HTR-8/SVneo (cell line): ENCODE results near the gene EPHA8.

Experiments used
- DNase-seq: peaks from one replicate; pipeline ENCODE4 v3.0.0; 2011; ENCODE audit warnings: low spot score, mixed read lengths; ENCODE audit not compliant: insufficient read length
- FAIRE-seq: peaks from 2 replicates; lab custom pipeline; 2011; peaks lifted over from hg19 to GRCh38; lab: Jason Lieb, UNC

Gene EPHA8

DNA sequence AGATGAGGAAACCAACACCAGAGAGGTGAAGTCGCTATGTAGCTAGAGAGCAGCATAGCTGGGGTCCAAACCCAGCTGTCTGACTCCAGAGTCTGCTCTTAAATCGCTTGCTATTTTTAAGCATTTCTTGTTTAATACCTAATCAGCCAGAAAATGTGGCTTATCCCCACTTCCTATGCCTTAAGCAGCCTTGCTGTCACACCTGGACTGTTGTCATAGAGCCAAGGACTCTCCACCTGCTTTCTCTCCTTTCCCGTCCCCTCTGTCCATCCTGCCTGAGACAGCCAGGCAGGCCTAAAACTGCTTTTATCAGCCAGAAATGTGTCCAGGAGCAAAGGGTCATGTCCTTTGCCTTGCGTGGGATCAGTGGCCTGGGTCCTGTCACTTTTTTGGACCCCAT is 28.3 kb upstream of the EPHA8 start:
- FAIRE-seq (no peak), DNase-seq (no peak)

DNA sequence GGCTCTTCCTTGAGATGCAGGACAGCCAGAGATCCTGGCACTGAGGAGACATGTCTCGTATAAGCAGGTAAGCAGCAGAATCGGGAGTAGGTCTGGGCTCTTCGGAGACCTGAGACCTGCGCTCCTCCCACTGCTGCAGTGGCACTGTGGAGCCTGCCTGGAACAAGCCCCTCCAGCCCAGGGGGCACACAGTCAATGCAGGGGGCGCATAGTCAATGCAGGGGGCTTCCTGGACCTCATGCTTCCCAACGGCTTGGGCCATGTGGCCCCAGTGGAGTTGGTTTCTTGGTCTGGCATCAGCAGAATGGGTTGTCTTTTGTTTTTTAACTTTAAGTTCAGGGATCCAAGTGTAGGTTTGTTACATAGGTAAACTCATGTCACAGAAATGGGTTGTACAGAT is 27.9 kb upstream of the EPHA8 start:
- FAIRE-seq (no peak), DNase-seq (no peak)

DNA sequence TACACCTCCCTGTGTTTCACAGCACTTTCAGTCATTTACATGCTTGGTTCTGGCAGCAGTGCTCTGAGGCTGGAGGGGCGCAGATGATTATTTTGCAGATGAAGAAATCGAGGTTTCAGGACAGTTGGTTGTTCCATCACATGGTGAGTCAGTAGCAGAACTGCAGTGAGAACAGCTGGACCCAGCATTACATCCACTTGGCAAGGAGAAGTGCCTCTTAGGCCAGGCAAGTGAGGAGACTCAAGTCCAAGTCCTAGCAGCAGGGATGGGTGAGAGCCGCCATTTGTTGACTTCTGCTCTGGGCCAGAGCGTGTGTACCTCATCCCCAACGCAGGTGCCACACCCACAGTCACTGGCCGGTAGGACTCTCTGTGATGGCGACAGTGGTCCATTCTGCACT is 26.8 kb upstream of the EPHA8 start:
- FAIRE-seq (no peak), DNase-seq (no peak)

DNA sequence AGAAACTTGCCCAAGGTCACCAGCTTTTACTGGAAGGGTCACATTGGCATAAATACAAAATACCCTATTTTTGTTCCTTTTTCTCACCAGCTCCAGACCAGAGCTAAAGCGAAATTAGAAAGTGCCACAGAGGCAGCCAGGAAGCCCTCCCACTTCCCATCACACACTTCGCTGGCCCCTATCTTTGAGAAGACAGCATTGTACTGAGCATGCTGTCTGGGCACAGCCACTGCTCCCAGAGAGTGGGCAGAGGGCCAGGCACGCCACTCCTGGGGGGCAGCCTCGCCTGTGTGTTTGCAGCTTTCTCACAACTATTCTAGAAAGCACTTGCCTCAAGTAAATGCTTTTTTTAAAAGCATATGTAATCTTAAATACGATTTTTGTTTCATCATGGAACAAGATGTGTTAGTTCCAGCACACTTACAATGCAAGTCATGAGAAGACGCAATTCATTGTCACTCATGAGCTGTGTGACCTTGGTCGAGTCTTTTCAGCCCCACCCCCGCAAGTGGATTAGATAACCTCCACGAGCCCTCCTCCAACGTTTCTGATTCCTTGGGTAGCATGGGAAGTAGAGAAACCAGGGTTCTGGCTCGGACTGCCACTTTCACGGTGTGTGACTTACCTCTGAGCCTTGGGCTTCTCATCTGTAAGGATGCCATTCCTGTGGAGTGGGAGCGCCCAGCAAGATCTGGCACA is 25.7 kb upstream of the EPHA8 start:
- DNase-seq (no peak), FAIRE-seq (no peak)

DNA sequence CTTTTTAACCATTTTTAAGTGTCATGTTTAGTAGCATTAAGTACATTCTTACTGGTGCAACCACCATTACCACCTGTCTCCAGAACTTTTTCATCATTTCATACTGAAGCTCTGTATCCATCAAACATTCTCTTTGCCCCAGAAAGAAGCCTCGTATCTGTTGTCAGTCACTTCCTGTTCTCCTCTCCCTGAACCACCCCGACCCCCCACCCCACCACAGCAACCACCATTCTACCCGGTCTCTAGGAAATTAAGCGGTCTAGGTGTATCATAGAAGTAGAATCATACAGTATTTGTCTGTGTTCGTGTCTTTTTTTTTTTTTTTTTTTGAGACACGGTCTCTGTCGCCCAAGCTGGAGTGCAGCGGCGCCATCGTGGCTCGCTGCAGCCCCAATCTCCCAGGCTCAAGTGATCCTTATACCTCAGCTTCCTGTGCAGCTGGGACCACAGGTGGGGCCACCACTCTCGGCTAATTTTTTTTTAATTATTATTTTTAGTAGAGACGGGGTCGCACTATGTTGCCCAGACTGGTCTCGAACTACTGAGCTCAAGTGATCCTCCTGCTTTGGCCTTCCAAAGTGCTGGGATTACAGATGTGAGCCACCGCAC is 23.7 kb upstream of the EPHA8 start:
- FAIRE-seq = no peak
- DNase-seq = no peak

DNA sequence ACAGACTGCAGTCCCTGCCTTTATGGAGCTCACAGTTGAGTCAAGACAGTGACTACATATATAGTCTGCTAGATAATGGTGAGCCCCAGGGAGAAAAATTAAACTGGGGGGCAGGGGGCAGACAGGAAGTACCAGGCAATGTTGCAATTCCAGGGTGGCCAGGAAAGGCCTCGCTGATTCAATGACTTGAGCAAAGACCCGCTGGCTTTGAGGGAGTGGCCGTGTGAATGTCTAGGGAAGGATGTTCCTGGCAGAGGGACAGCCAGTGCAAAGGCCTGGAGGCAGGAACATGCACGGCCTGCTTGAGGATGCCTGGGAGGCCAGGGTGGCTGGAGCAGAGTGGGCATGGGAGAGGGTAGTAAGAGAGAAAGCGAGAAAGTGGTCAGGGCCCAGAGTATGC is 23.0 kb upstream of the EPHA8 start:
- DNase-seq (no peak), FAIRE-seq (no peak)

DNA sequence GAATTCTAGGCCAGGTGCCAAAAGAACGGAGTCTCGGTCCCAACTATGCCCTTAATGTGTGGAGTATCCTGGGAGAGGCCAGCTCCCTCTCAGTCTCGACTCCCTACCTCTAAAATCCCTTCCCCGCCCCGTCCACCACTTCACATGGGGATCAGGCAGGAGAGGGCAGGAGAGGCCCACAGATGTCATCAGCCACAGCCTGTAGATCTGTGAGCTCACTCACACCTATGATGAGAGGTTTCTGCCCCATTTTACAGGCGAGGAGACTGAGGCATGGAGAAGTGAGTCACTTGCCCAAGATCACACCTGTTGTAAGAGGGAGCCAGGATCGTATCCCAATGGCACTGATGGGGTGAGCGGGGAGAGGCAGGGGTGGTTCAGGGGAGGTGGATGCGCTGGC is 20.4 kb upstream of the EPHA8 start:
- FAIRE-seq = no peak
- no peak for DNase-seq

DNA sequence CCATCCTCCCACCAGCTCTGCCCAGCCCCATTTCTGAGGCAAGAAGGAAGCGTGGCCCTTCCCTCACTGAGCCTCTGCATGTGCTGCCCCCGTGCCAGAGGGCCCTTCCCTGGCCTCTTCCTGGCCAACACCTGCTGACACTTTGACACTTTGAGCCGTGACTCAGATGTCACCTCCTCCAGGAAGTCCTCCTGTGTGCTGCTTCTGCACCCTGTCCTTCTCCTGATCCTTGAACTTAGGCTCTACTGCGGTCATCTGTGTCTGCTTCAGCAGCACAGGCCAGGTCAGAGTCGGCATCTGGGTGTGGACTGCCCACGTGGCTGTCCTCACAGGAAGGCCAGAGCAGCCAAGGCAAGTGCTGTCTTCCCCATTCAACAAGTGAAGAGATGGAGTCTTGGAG is 19.6 kb upstream of the EPHA8 start:
- no peak for DNase-seq
- FAIRE-seq = no peak

DNA sequence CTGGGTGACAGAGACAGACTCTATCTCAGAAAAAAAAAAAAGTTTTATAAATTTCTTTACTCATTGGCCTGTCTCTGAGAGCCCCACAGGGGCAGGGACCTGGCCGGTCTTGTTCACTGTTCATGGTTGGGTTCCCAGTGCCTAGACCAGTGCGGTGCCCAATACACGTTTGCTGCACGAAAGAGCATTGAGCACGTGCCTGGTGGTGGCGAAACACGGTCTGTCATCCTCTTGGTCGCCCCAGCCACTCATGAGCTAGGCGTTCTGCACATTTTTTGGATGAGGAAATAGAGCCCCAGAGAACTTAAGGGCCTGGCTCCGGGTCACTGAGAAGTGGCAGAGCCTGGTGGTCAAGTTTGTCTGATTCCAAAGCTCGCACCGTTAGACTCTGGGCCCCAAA is 18.7 kb upstream of the EPHA8 start:
- DNase-seq (no peak), FAIRE-seq (no peak)

DNA sequence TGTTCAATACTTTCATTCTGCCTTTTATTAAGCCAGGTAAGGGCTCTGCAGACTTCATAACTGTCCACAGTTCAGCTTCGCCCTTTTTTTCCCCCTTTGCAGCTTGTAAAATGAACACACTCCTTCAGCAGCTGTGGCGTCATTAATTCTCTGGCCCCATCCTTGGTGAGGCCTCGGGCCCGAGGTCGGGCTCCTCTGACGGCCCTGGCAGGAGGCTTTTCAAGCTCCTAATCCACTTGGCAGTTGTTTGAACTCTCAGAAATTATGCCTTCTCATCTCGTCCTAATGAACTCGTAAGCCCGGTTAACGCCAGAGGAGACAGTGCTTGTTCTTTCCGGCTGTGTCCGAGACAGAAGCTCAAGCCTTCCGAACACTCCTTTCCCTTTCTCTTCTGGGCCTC is 18.1 kb upstream of the EPHA8 start:
- FAIRE-seq (no peak), DNase-seq (no peak)

DNA sequence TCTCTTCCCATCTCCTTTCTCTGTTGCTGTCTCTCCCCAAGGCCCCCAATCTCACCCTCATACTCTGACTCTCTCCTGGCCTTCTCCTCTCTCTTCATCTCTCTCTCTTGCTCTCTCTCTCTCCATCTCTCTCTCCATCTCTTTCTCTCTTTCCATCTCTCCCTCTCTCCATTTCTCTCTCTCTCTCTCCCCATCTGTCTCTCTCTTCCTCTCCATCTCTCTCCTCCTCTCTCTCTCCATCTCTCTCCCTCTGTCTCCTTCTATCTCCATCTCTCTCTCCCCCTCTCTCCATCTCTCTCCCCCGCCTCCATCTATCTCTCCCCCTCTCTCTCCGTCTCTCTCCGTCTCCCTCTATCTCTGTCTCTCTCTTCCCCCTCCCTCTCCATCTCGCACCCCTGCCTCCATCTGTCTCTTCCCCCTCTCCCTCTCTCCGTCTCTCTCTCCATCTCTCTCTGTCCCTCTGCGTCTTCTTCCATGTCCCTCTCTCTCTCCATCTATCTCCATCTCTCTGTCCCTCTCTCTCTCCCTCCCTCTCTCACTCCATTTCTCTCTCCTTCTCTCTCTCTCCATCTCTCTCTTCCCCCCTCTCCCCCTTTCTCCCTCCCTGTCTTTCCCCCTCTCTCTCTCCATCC is 16.0 kb upstream of the EPHA8 start:
- FAIRE-seq = no peak

DNA sequence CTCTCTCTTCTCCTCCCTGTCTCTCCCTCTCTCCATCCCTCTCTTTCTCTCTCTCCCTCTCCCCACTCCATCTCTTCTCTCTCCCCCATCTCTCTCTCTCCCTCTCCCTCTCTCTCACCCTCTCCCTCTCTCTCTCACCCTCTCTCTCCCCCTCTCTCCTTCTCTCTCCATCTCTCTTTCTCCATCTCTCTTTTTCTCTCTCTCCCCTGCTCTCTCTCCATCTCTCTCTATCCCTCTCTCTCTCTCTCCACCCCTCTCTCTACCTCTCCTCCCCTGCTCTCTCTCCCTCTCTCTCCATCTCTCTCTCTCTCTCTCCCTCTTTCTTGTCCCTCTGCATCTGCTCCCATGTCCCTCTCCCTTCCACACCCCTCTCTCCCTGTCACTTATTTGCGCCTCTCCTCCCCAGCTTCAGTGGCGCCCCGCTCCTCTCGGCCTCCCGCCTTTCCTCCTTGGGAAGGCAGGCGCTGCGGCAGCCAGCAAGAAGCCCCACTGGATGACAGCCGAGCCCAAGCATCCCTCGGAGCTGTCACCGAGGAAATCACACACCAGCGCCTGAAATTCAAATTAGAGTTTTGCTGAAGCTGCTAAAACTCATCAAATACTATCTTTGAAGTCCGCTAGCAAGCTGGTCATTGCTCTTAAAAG is 15.3 kb upstream of the EPHA8 start:
- FAIRE-seq = no peak
- DNase-seq = no peak

More for the DNA sequence above, 16.0 kb upstream of the EPHA8 start:
- no peak for DNase-seq

DNA sequence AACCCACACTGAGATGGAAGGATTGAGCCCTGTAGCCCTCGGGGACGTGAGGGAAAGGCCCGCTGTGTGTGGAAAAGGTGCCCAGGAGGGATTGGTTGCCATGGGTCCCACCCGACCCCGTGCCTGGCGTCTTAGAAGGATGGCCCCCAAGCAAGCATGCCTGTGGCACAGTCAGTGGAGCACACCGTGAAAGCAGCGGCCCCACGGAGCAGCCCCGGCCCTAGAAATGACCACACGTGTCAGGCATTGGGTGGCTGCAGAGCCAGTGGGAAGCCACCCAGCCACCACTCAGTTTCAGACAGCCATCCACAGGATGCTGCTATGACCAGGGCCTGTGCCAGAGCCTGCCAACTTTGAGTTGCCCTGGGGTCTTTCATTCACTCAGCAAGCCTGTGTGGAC is 13.3 kb upstream of the EPHA8 start:
- DNase-seq = no peak
- no peak for FAIRE-seq

DNA sequence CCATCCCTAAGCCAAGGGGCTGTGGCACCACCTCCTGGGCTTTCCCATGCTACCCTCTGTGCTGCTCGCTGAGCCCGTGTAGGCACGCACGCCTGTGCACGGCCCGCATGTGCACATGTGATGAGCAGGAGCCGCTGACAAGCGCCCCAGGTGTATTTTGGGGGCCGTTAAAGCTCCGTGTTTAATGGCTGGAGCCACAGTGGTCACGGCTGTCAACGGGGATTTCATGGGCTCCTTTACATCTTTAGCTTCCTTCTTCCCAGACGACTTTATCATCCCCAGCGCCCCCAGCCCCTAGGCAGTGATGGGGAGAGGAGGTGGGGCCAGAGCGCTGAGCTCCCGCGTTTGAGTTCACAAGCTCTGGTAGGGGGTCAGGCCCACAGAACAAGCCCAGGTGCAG is 11.7 kb upstream of the EPHA8 start:
- FAIRE-seq (no peak), DNase-seq (no peak)

DNA sequence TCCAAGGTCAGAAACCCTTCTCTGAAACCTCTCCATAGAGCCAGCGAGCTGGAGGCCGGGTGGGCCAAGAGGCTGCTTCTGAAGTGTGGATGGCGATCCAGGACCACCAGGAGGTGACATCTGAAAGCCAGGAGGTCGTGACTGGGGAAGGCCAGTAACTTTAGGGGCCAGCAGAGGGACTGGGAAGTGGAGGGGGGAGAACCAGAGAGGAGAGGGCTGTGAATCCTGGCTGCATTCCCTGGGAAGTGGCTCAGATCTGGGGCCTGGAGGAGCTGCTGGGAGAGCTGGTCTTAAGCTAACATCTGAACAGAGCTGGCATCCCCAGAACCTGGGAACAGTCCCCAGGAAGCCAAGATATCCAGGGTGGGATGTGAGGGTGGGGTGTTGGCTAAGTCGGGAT is 11.3 kb upstream of the EPHA8 start:
- FAIRE-seq (no peak), DNase-seq (no peak)

DNA sequence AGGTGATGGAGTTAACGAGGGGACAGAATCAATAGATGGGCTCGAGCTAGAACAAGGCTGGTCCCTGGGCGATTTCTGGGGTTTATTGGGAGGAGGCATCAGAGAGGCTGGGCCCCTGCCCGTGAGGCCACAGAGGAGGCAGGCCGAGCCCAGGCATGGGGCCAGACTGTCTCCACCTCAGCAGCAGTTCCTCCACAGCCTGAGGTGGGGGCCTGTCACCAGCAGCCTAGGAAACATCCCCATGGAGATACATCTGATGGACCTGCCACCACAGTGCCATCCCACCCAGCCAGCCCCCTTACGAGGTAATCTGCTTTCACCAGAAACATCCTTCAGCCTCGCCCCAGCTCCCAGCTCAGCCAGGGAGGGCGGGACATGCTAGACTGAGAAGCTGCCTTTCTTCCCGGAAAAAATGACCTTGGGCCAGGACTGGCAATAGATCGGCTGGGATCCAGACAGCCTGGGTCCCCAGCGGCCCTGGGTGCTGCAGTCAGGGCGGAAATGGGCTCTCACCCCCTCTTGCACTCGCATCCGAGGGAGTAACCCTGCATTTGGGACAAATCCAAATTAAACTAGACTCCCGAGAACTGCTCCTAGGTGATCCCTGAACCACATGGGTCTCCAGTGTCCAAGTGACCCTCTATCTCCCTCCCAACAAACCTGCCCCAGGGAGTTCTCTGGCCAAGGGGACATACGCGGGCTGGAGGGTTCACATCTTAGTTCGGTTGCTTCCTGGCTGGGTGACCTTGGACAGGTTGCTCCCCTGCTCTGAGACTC is 10.0 kb upstream of the EPHA8 start:
- no peak for DNase-seq
- no peak for FAIRE-seq

DNA sequence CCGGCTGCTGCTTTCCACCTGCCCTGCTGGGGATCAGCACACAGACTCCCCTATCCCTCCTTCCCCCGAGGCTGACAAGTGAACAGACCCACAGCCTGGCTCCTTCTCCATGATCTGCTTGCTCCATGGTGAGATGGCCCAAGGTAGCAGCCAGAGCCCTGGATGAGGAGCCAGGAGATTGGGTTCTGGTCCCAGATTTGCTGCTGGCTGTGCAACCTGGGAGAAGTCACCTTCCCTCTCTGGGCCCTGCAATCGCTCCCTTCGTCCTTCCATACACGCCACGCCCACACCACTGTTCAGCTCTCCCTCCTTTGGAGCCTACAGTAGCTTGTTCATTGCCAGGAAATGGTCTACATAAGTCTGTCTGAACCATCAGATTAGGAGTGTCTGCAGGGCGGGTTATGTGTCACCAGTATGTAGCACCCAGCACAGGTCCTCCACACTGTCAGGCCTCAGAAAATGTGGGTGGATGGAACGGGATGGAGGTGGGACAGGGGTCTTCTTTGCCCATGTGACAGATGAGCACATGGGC is 9.2 kb upstream of the EPHA8 start:
- FAIRE-seq = no peak
- DNase-seq = no peak

DNA sequence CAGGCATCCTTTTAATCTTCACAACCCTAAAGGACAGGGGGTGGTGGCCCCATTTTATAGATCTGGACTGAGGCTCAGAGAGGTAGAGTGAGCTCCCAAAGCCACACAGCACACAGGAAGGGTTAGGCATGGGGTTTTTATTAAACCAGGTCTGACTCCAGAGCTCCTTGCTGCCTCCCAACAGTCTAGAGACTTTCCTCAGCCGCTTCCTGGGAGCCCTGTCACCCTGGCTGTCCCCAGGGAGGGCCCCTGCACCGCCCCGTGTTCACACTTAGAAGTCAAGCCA is 8.0 kb upstream of the EPHA8 start:
- no peak for FAIRE-seq
- no peak for DNase-seq

DNA sequence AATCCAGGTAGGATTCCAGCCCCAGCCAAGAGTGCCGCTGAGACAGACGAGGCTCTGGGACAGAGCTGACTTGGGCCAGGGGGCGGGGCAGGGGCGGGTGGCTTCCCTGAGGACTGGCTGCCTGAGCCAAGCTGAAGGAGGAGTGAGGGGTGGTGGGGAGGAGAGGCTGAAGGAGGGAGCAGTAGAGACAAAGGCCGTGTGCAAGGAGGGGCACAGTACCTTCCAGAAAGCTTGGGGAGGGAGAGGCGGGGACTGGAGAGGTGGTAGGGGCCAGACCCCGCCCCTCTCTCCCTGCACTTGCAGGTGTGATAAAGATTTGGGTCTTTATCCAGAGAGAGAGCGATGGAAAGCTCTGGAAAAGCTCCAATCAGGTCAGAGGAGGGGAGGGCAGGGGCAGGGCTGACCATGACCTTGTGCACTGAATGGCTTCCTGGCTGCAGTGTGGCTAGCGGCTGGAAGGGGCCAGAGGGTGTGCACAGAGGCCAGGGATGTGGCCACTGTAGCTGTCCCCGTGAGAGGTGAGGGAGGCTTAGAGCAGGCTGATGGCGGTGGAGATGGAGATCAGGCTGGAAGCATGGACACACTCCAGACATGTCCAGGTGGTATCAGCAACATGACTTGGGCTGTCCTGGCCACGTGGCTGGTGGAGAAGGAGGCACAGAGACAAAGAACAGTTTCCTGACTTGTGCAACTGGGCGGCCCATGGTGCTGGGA is 6.7 kb upstream of the EPHA8 start:
- no peak for FAIRE-seq

DNA sequence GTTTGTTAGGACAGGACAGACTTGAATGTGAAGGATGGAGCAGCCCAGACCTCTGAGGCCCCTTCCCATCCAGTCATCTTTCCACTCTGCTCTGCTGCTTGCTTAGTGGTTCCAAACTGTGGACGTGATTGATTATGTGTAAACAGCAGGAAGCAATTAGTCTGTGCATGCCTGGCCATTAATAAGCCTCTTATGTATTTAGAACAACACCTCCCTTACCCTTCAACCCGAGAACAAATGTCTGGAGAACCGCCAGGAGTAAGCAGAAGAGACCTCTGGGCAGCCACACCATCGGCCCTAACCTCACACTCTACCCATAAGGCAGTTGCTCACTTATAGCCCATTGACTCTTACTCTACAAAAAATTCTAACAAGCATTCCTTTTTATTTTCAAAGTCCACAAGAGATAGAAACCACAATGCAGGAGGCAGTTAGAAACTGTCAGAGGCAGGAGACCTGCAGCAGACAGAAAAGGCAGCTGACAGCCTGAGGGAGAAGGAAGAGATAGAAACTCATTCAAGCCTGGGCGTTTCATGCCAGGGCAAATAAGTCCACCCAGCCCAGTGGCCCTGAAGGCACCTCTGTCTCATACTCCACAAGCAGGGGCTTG is 5.8 kb upstream of the EPHA8 start:
- FAIRE-seq (no peak), DNase-seq (no peak)

More for the DNA sequence above, 6.7 kb upstream of the EPHA8 start:
- no peak for DNase-seq
